T-helper 2 cell treated with Interferon-gamma antibody and Interleukin-4, amounts not matched to agents 100 ng/mL and 5 ng/mL, for 36 hours (primary cell): ENCODE results near the gene GALNT2. TPM values are rescaled to one million over a fixed set of nuclear protein-coding genes. Genes with fewer than 3 reads are reported as not detected.

Experiments used
- intact Hi-C: fragments of 100-400 bp; cut with micrococcal nuclease; formaldehyde crosslinking; loops from one replicate; pipeline ENCODE4 v1.15.1; 2023
- total RNA-seq: library from RNA; stranded (reverse); gene quantifications from 2 replicates; pipeline ENCODE4 v1.2.3, GENCODE V29; 2022

The GALNT2 gene
- total RNA-seq, 1 donor from 2014 or later, result 26.6 TPM

DNA sequence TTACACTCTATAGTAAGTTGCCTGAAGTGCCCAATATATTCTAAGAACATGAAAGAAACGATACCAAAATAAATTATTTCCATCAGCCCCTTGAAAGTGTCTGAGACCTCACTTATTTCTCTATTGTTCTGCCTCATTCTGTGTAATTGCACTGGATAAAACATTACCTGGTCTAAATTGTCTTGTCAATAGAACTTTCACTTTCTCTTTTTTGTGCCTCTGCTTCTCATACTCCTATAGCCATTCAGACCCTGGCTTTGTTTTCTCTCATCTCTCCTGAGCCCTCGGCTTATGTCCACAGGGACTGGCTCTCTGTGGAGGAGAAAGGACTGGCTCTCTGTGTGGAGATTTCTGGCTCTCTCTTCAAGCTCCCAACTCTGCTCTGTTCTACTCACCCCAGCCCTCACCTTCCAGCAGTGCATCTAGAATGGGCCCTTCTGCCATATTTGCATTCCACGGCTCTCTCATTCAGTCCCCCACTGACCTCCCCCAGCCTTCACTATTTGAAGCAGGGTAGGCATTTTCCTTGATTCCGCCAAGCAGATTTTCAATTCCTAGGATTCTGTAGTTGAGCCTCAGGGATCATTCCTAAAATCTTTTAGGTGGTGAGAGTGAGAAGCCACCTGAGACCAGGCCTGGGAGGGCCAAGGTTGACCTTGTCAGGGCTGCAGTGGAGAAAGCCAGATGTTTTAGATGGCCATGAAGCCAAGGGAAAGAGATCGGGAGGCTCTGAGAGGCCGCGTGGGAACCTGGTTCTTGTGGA lies 15.9 kb upstream of the GALNT2 start:
- intact Hi-C loops, result no loop called here

GRCh38 chr1:230052018-230052417 lies 15.0 kb upstream of the GALNT2 start:
- intact Hi-C loops, result no loop called here

- intact Hi-C loops, result no loop called here
Measured at GRCh38 chr1:230052665-230053064, 14.4 kb upstream of the GALNT2 start.

DNA sequence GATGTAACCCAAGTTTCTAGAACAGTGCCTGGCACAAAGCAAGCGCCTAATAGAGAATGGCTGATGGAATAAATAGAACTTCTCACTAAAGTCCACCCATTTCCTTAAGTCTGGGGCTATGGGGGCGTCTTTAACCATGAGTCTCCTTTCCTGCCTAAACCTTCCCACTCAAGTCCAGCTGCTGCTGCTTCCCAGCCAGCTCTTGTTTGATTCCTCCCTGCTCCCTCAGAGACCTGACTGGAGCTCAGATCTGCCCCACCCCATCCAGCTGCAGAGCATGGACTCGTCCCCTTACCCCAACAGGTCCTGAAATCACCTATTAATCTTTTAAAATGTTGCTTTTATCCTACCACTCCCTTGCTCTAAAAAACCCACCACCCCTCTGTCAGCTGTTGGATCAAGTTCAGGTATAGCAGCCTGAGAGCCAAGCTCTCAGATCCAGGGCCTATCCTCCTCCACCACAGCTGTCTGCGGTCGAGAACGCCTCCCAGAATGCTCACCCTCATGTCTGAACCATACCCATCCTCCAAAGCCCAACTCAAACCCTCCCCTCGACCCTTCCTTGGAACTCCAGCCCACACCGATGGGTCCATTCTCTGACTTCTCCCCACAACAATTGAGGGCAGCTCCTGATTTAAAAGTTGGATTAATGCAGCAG lies 12.8 kb upstream of the GALNT2 start:
- intact Hi-C loops, result no loop called here

- intact Hi-C loops, result no loop called here
Measured at GRCh38 chr1:230056098-230056497, 10.9 kb upstream of the GALNT2 start.

GRCh38 chr1:230057100-230057499 lies 9.9 kb upstream of the GALNT2 start:
- intact Hi-C loops, result no loop called here

DNA sequence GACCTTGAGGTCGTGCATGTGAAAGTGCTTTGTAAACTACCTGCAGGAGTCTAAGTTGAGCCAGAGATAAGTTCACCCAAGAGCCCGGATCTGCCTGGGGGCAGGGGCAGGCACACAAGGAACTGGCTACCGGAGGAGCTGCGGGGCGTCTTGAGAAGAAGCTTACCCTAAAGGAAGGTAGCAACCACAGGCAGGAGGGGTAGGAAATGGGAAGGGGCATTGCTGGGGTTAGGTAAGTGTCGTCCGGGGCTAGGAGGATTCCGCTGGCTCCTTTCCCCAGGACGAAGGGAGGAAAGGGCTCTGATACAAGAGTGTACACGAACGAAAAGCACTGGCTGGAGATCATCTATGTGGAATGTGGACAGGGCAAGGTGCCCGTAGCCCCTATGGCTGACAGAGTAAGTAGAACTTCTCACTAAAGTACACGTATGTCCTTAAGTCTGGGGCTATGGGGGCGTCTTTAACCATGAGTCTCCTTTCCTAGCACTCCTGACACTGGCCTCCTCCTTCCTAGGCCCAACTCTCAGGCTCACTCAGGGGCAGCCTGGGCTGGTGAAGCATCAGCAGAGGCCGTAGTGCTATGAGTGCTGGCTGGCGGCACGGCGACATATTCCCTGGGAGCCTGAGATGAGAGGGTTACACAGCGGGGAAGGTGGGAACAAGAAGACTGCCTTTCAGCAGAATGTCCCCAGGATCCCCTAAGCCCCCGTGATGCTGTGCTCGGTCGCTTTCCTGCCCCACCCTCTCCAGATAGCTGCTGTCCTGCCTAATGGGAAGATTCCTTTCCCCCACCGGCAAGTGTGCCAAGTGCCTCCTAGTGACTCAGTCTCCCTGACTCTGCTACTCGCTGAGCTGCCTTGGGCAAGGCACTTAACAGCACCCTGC lies 9.1 kb upstream of the GALNT2 start:
- intact Hi-C loops, result no loop called here

- intact Hi-C loops, result no loop called here
Measured at GRCh38 chr1:230058626-230059025, 8.4 kb upstream of the GALNT2 start.

- intact Hi-C loops, result loop anchor here (10.0 kb wide), 1 partner anchor 717 kb away; the partner anchor contains the start of gene CCSAP
Measured at GRCh38 chr1:230061801-230062200, 5.2 kb upstream of the GALNT2 start.

DNA sequence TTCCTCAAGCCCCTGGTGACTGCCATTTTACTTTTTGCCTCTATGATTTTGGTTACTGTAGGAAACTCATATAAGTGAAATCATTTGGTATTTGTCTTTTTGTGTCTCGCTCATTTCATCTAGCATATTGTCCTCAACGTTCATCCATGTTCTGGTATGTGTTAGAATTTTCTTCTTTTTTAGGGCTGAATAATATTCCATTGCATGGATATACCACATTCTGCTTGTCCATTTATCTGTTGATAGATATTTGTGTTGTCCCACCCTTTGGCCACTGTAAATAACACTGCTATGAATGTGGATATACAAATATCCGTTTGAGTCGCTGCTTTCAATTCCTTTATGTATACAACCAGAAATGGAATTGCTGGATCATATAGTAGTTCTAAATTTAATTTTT lies 4.5 kb upstream of the GALNT2 start:
- intact Hi-C loops, result loop anchor here (10.0 kb wide), 1 partner anchor 718 kb away; the partner anchor contains the start of gene CCSAP

DNA sequence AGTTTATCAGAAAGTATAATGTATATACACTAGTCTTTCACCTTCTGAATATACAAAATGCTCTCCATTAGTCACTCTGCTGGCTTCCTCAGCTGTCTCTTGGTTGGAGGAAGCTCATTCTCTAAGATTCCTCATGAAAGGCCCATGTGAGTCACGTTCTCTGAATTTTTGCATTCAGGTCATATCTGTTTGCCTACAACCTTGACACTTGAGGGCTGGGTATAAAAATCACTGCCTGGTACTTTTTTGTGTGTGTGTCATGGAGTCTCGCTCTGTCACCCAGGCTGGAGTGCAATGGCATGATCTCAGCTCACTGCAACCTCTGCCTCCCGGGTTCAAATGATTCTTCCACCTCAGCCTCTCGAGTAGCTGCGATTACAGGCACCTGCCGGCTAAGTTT lies 2.8 kb upstream of the GALNT2 start:
- intact Hi-C loops, result loop anchor here (10.0 kb wide), 1 partner anchor 719 kb away; the partner anchor contains the start of gene CCSAP

GRCh38 chr1:230065161-230065560 lies 1.9 kb upstream of the GALNT2 start:
- intact Hi-C loops, result loop anchor here (5.0 to 10.0 kb wide), 2 partner anchors 720 to 1357 kb away; partner anchors contain the start of genes CCSAP and EGLN1

- intact Hi-C loops, result loop anchor here (5.0 to 10.0 kb wide), 2 partner anchors 721 to 1357 kb away; partner anchors contain the start of genes CCSAP and EGLN1
Measured at GRCh38 chr1:230065571-230065970, 1.5 kb upstream of the GALNT2 start.

- intact Hi-C loops, result loop anchor here (2.0 to 10.0 kb wide), 7 partner anchors 45 to 1579 kb away; partner anchors contain the start of genes ABCB10, CCSAP, COG2 and EGLN1
Measured at GRCh38 chr1:230066031-230066430, 1.0 kb upstream of the GALNT2 start.

- intact Hi-C loops, result loop anchor here (1.0 to 10.0 kb wide), 9 partner anchors 43 to 1581 kb away; partner anchors contain the start of genes ABCB10, CCSAP, COG2 and EGLN1
Measured at GRCh38 chr1:230067419-230067870, 407 bp downstream of the GALNT2 start.

- intact Hi-C loops, result loop anchor here (1.0 to 10.0 kb wide), 10 partner anchors 43 to 1581 kb away; partner anchors contain the start of genes ABCB10, CCSAP, COG2 and EGLN1
Measured at GRCh38 chr1:230067871-230068620, 1.0 kb downstream of the GALNT2 start.

DNA sequence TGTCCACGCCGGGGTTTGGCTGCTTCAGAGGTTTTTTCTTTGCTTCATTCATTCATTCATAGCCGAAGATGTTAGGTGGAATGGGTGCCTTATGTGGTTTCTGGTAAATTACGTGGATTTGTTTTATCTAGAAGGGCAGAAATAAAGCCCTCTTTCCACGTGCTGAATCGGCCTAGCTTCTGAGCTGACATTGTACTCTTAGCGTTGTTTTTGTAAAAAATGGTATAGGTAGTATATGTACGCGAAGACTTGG lies 1.5 kb downstream of the GALNT2 start:
- intact Hi-C loops, result loop anchor here (2.0 to 10.0 kb wide), 3 partner anchors 98 to 1354 kb away; partner anchors contain the start of genes CCSAP and EGLN1

GRCh38 chr1:230068952-230069684 lies 2.1 kb downstream of the GALNT2 start:
- intact Hi-C loops, result loop anchor here (2.0 to 10.0 kb wide), 3 partner anchors 98 to 1353 kb away; partner anchors contain the start of genes CCSAP and EGLN1

- intact Hi-C loops, result loop anchor here (2.0 to 10.0 kb wide), 3 partner anchors 97 to 1353 kb away; partner anchors contain the start of genes CCSAP and EGLN1
Measured at GRCh38 chr1:230069796-230070195, 2.8 kb downstream of the GALNT2 start.
